Measurements from ENCODE around the gene TOM1.

The TOM1 gene

DNA sequence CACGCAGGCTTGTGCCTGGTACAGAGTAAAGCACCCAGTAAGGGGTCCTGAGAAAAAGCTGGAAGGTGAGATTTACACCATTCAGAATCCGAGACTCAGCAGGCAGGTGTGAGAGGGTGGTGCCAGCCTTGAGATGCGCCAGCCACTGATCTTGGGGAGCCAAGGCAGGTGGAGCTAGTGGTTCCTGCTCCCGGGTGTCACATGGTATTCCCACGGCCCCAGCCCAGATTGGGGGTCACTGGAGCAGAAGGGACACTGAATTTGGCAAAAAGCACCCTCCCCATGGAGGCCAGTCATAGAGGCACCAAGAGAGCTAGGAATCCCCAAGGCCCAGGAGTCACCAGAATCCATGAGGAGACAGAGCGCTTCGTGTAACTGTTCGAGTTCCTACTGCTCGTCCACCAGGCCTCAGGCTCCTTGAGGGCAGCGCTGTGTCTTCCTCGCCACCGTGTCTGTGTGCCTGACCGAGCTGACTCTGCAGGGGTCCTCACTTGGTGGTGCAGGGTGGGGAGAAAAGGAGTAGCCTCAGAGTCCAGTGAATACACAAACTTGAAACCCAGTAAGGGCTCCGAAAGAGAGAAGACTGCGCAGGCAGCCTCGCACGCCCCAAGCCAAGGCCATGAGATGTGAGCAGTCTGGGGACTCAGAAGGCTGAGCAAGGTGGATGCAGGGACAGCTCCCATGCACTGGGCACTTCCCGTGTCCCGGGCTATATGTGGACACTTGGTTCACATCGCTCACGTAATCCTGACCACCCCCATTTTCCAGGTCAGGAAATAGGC is 28.2 kb downstream of the TOM1 start:
- no peaks in the 10 kb centered on the region for H3K9me3 ChIP-seq (ENCODE audit: control insufficient read depth in 1 of 2, low read length in 2 of 2)

GRCh38 chr22:35328472-35328885 is 28.8 kb downstream of the TOM1 start:
- Histone ChIP-seq H3K36me3 (ENCODE audit: control insufficient read depth in 1 of 2, insufficient read depth in 2 of 2, low read length in 2 of 2) (peaks cover 62 to 68% of the 10 kb centered on the region in 2 donors), H3K27me3 (ENCODE audit: low read depth, low read length) (no peaks in the 10 kb centered on the region), H3K4me1 (ENCODE audit: control insufficient read depth in 1 of 2, insufficient read depth in 2 of 2, low read length in 2 of 2) (peaks cover 6 to 9% of the 10 kb centered on the region in 2 donors), H3K4me3 (ENCODE audit: low read depth in 1 of 2, low read length in 2 of 2) (no peak overlapping the region), H3K9me3 (ENCODE audit: control insufficient read depth in 1 of 2, low read length in 2 of 2) (no peaks in the 10 kb centered on the region), H3K27ac (ENCODE audit: low read length) (no peak overlapping the region)

More for the DNA sequence above, 28.2 kb downstream of the TOM1 start:
- H3K27me3 ChIP-seq (ENCODE audit: low read depth, low read length), result no peaks in the 10 kb centered on the region
- peaks cover 6 to 9% of the 10 kb centered on the region in 2 donors for H3K4me1 ChIP-seq (ENCODE audit: control insufficient read depth in 1 of 2, insufficient read depth in 2 of 2, low read length in 2 of 2)
- H3K27ac ChIP-seq (ENCODE audit: low read length), result no peak overlapping the region
- peaks cover 68% of the 10 kb centered on the region in 2 donors for H3K36me3 ChIP-seq (ENCODE audit: control insufficient read depth in 1 of 2, insufficient read depth in 2 of 2, low read length in 2 of 2)
- no peak overlapping the region for H3K4me3 ChIP-seq (ENCODE audit: low read depth in 1 of 2, low read length in 2 of 2)

DNA sequence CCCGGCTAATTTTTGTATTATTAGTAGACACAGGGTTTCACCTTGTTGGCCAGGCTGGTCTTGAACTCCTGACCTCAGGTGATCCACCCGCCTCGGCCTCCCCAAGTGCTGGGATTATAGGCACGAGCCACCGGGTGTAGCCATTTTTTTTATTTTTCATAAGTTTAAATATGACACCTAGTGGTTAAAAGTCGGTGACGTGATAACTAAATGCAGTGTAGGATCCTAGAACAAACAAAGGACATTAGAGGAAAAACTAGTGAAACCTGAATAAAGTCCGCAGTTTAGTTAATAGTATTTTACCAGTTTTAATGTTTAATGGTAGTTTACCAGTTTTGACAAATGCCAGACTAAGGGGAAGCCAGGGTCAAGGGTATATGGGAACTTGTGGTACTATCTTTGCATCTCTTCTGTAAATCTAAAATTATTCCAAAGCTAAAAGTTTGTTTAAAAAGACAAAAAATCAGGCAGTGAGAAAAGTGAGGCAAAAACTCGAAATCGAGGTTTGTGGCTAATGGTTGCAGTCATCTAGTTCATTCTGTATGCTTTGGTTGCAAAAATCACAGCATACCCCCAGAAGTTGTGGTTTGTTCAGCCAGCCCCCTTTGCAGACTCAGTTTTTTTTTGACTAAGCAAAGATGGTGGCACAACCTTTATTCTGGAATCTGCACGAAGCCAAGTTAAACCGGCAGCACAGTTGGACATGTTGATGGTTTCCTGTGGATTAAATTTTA is 29.6 kb downstream of the TOM1 start:
- H3K4me1 ChIP-seq (ENCODE audit: control insufficient read depth in 1 of 2, insufficient read depth in 2 of 2, low read length in 2 of 2), result peaks cover 6 to 9% of the 10 kb centered on the region in 2 donors
- H3K27ac ChIP-seq (ENCODE audit: low read length), result no peak overlapping the region
- no peaks in the 10 kb centered on the region for H3K27me3 ChIP-seq (ENCODE audit: low read depth, low read length)
- peaks cover 61 to 68% of the 10 kb centered on the region in 2 donors for H3K36me3 ChIP-seq (ENCODE audit: control insufficient read depth in 1 of 2, insufficient read depth in 2 of 2, low read length in 2 of 2)
- no peaks in the 10 kb centered on the region for H3K9me3 ChIP-seq (ENCODE audit: control insufficient read depth in 1 of 2, low read length in 2 of 2)
- H3K4me3 ChIP-seq (ENCODE audit: low read depth in 1 of 2, low read length in 2 of 2), result no peak overlapping the region

DNA sequence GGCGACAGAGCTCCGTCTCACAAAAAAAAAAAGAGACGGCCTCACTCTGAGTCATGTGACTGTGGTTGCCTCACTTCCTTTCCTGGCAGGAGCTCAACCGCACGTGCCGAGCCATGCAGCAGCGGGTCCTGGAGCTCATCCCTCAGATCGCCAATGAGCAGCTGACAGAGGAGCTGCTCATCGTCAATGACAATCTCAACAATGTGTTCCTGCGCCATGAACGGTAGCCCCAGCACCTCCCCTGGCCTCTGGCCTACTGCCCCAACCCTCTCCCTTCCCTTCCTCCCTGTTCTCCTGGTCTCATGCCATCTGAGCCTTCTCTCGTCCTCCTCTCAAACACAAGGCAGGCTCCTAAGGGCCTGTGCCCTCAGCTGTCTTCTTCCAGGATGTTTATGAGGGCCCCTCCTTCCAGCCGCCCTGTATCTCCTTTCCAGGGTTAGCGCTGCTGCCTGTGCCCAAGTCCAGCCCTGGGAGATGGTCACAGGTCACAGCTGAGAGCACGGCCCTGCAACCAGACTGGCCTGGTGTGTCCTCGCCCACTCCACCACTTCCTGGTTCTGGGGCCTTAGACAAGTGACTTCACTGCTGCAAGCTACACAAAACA is 30.7 kb downstream of the TOM1 start:
- H3K36me3 ChIP-seq (ENCODE audit: control insufficient read depth in 1 of 2, insufficient read depth in 2 of 2, low read length in 2 of 2), result peaks cover 64 to 68% of the 10 kb centered on the region in 2 donors
- H3K4me3 ChIP-seq (ENCODE audit: low read depth in 1 of 2, low read length in 2 of 2), result no peak overlapping the region
- peak overlapping the region; percentile 76 for H3K27ac ChIP-seq (ENCODE audit: low read length)
- no peaks in the 10 kb centered on the region for H3K27me3 ChIP-seq (ENCODE audit: low read depth, low read length)
- no peaks in the 10 kb centered on the region for H3K9me3 ChIP-seq (ENCODE audit: control insufficient read depth in 1 of 2, low read length in 2 of 2)
- H3K4me1 ChIP-seq (ENCODE audit: control insufficient read depth in 1 of 2, insufficient read depth in 2 of 2, low read length in 2 of 2), result peaks cover 6 to 9% of the 10 kb centered on the region in 2 donors

GRCh38 chr22:35332278-35332677 is 32.6 kb downstream of the TOM1 start:
- Histone ChIP-seq H3K4me1 (ENCODE audit: control insufficient read depth in 1 of 2, insufficient read depth in 2 of 2, low read length in 2 of 2) (peaks cover 6 to 9% of the 10 kb centered on the region in 2 donors), H3K27me3 (ENCODE audit: low read depth, low read length) (no peaks in the 10 kb centered on the region), H3K9me3 (ENCODE audit: control insufficient read depth in 1 of 2, low read length in 2 of 2) (no peaks in the 10 kb centered on the region), H3K36me3 (ENCODE audit: control insufficient read depth in 1 of 2, insufficient read depth in 2 of 2, low read length in 2 of 2) (peaks cover 53 to 69% of the 10 kb centered on the region in 2 donors), H3K4me3 (ENCODE audit: low read depth in 1 of 2, low read length in 2 of 2) (no peak overlapping the region), H3K27ac (ENCODE audit: low read length) (no peak overlapping the region)

DNA sequence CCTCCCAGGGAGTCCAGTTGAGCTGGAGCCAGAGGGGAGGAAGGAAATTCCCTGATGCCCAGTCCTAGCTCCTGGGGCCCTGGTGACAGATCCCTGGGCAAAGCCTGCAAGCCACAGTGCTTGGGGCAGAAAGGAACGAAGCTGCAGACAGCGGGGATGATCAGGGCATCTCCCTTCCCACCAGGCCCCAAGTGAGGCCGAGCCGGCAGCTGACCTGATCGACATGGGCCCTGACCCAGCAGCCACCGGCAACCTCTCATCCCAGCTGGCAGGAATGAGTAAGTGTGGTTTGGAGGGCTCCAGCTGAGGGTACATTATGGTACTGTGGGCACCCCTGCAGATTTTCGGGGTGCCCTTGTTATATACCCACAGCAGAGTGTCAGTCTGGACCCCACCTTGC is 33.5 kb downstream of the TOM1 start:
- H3K4me1 ChIP-seq (ENCODE audit: control insufficient read depth in 1 of 2, insufficient read depth in 2 of 2, low read length in 2 of 2), result peaks cover 6 to 9% of the 10 kb centered on the region in 2 donors
- H3K36me3 ChIP-seq (ENCODE audit: control insufficient read depth in 1 of 2, insufficient read depth in 2 of 2, low read length in 2 of 2), result peaks cover 49 to 69% of the 10 kb centered on the region in 2 donors
- no peaks in the 10 kb centered on the region for H3K9me3 ChIP-seq (ENCODE audit: control insufficient read depth in 1 of 2, low read length in 2 of 2)
- no peaks in the 10 kb centered on the region for H3K27me3 ChIP-seq (ENCODE audit: low read depth, low read length)
- no peak overlapping the region for H3K27ac ChIP-seq (ENCODE audit: low read length)
- no peak overlapping the region for H3K4me3 ChIP-seq (ENCODE audit: low read depth in 1 of 2, low read length in 2 of 2)

DNA sequence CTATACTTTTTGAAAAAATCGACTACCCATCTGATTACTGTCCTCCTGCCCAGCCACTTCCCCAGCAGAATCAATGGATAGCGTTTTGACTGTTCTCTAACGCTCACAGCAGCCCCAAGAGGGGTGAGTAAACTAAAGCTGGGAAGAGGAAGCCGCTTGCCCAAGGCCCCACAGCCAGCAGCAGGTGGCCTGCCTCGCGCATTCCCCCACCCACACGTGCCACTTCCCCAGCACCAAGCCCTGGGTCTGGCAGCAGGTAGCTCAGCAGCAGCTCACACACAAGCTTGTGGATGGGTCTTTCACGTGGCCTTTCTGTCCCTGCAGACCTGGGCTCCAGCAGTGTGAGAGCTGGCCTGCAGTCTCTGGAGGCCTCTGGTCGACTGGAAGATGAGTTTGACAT is 34.3 kb downstream of the TOM1 start:
- H3K4me1 ChIP-seq (ENCODE audit: control insufficient read depth in 1 of 2, insufficient read depth in 2 of 2, low read length in 2 of 2), result peaks cover 6 to 9% of the 10 kb centered on the region in 2 donors
- H3K4me3 ChIP-seq (ENCODE audit: low read depth in 1 of 2, low read length in 2 of 2), result no peak overlapping the region
- no peaks in the 10 kb centered on the region for H3K27me3 ChIP-seq (ENCODE audit: low read depth, low read length)
- peaks cover 52 to 72% of the 10 kb centered on the region in 2 donors for H3K36me3 ChIP-seq (ENCODE audit: control insufficient read depth in 1 of 2, insufficient read depth in 2 of 2, low read length in 2 of 2)
- no peaks in the 10 kb centered on the region for H3K9me3 ChIP-seq (ENCODE audit: control insufficient read depth in 1 of 2, low read length in 2 of 2)
- H3K27ac ChIP-seq (ENCODE audit: low read length), result no peak overlapping the region

- no peak overlapping the region for H3K27ac ChIP-seq (ENCODE audit: low read length)
- H3K27me3 ChIP-seq (ENCODE audit: low read depth, low read length), result no peaks in the 10 kb centered on the region
- H3K36me3 ChIP-seq (ENCODE audit: control insufficient read depth in 1 of 2, insufficient read depth in 2 of 2, low read length in 2 of 2), result peaks cover 50 to 82% of the 10 kb centered on the region in 2 donors
- no peak overlapping the region for H3K4me3 ChIP-seq (ENCODE audit: low read depth in 1 of 2, low read length in 2 of 2)
- H3K9me3 ChIP-seq (ENCODE audit: control insufficient read depth in 1 of 2, low read length in 2 of 2), result no peaks in the 10 kb centered on the region
- peaks cover 3 to 7% of the 10 kb centered on the region in 2 donors for H3K4me1 ChIP-seq (ENCODE audit: control insufficient read depth in 1 of 2, insufficient read depth in 2 of 2, low read length in 2 of 2)
These were observed 35.8 kb downstream of the TOM1 start for GRCh38 chr22:35335468-35335867.

DNA sequence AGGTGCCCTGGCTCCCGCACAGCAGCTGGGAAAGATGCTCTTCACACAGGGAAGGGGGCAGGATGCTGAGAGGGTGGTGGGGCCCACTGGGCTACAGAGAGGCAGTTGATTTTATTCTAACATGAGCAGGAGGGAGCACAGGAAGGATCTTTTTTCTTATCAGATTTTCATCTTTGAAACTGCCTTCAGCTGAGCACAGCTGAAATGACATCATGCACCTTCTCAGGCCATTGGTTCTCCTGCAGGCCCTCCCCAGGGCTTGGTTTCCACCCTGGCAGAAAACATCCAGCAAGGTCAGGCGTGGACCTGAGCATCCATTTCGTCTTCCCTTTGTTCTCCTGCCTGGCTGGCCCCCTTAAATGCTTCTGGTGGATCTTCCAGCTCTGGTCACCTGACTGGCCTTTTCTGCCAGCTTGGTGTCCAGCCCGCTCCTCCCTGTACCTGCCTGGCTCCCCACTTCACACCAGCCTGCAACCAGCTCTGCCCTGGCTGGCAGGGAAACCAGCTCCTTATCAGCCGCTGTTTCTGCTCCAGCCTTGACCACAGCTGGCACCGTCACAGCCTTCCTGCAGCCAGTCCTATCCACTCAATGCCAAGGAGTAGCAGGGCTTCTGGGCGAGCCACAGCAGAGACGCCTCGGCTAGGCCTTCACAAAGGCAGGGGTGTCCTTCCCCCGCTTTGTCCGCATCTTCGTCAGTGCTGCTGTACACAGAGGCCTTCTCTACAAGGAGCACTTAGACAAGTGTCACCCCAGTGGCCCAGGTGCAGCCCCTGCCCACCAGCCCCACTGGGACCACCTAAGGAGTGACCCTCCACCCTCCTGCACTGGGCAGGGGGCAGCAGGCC is 36.5 kb downstream of the TOM1 start:
- no peak overlapping the region for H3K4me3 ChIP-seq (ENCODE audit: low read depth in 1 of 2, low read length in 2 of 2)
- no peaks in the 10 kb centered on the region for H3K4me1 ChIP-seq (ENCODE audit: control insufficient read depth in 1 of 2, insufficient read depth in 2 of 2, low read length in 2 of 2)
- H3K36me3 ChIP-seq (ENCODE audit: control insufficient read depth in 1 of 2, insufficient read depth in 2 of 2, low read length in 2 of 2), result peaks cover 52 to 89% of the 10 kb centered on the region in 2 donors
- no peak overlapping the region for H3K27ac ChIP-seq (ENCODE audit: low read length)
- no peaks in the 10 kb centered on the region for H3K27me3 ChIP-seq (ENCODE audit: low read depth, low read length)
- H3K9me3 ChIP-seq (ENCODE audit: control insufficient read depth in 1 of 2, low read length in 2 of 2), result no peaks in the 10 kb centered on the region

GRCh38 chr22:35337932-35338331 is 38.2 kb downstream of the TOM1 start:
- Histone ChIP-seq H3K27me3 (ENCODE audit: low read depth, low read length) (no peaks in the 10 kb centered on the region), H3K9me3 (ENCODE audit: control insufficient read depth in 1 of 2, low read length in 2 of 2) (no peaks in the 10 kb centered on the region), H3K27ac (ENCODE audit: low read length) (no peak overlapping the region), H3K36me3 (ENCODE audit: control insufficient read depth in 1 of 2, insufficient read depth in 2 of 2, low read length in 2 of 2) (peaks cover 41 to 91% of the 10 kb centered on the region in 2 donors), H3K4me3 (ENCODE audit: low read depth in 1 of 2, low read length in 2 of 2) (no peak overlapping the region), H3K4me1 (ENCODE audit: control insufficient read depth in 1 of 2, insufficient read depth in 2 of 2, low read length in 2 of 2) (no peaks in the 10 kb centered on the region)
